AML-193 (cell line): ENCODE measurements around the gene CDK17.
"Not testable (repeated sequence)": the region's sequence is repeated elsewhere in the genome, so short reads cannot be mapped to it uniquely, and the experiment has no call there.

Experiments used
- DNase-seq, 2 experiments: peaks; one replicate each; lab custom pipeline; 2025; lab: John Stamatoyannopoulos, UW

CDK17 gene

DNA sequence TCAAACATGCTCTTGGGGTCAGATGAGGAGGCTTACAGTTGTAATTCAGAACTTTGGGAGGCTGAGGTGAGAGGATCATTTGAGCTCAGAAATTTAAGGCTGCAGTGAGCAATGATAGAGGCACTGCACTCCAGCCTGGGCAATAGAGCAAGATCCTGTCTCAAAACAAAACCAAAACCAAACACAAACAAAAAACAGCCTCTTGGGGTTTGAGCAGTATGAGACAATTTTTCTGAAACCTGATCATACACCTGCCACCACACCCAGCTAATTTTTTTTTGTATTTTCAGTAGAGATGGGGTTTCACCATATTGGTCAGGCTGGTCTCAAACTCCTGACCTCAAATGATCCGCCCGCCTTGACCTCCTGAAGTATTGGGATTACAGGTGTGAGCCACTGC, 17.4 kb upstream of the CDK17 start:
- not testable (repeated sequence) for DNase-seq

DNA sequence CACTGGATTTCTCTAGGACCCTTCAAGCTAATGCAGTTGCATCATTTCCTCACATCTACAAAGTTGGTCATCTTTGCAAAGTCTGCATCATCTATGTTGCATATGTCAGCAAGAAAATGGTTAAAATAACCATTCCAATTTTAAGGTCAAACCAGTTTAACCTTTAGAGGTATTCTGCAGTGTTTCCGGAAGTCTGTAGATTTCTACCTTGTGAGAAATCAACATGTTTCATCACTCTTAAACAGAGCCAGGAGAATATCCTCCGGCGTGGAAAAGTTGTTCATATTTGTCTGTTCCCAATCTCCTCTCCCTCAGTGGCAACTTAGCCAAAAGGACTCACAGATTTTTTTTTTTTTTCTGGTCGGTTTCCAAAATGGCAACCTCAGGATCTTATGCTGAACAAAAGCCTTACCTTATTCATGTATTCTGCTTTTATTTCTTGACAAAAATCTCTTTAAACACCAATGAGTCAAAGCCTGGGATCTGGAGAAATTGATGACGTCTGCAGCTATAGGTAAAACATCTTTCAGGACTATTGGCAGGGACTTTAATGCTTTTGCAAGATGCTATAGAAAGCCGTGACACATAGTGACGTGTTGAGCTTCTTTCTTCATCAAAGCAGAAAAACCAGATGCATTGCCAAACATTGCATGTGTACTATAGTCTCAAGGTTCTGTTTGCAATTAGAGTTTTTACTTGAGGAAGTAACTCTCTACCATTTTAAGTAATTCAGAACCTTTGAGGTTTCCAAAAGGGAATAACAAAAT, 16.0 kb upstream of the CDK17 start:
- no peak for DNase-seq

GRCh38 chr12:96414637-96415036, 14.4 kb upstream of the CDK17 start:
- DNase-seq: no peak

- DNase-seq: no peak
Measured at GRCh38 chr12:96412431-96412830, 12.2 kb upstream of the CDK17 start.

DNA sequence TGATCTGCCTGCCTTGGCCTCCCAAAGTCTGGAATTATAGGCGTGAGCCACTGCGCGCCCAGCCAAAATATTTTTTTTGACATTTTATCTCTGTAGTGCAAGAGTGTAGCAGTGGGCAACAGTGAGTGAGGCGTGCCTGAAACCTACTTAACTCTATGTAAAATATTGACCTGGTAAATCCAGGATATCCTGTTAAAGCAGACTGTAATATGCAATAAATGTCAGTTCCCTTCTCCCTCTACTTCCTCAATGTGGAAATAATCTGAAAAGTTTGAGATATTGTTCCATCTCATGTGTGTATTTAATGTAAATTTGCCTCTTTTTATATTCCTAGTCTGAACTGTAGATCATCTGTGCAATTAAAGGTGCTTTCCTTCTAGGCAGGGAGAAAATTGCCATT, 9.5 kb upstream of the CDK17 start:
- peak; percentile 23 to 42 for DNase-seq

GRCh38 chr12:96408993-96409392, 8.8 kb upstream of the CDK17 start:
- no peak for DNase-seq

GRCh38 chr12:96407429-96408097, 7.3 kb upstream of the CDK17 start:
- DNase-seq: peak; percentile 35 to 44

DNA sequence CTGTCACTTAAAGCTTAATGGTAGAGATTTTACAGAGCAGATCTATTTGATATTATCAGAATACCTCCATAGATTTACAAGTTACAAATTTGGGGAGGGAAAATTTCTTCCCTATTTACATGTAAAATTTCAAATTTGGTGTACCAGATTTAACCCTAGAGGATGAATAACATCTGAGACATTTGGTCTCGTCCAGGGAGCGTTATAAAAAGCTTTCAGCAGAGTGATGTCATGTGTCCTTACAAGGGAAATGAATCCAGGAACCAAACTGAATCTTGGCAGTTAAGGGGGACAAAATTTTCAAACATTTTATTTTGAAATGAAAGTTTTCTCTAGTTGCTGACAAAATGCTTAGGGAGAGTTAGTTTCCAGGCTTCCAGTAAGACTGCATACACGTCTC, 4.5 kb upstream of the CDK17 start:
- no peak for DNase-seq

DNA sequence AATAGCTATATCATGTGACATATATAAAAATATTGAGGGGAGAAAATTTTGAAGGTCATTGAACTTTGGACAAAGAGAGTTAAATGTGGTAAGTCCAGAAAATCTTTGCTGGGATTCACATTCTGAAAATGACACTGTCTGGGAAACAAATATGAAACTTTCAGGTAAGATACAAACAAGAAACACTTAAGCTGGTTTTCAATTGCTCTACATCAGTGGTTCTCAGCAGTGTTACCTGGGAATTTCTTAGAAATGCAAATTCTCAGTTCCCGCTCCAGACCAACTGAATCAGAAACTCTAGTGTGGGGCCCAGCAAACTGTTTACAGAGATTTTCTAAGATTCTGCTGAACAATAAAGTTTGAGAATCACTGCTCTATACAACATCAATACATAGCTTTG, 3.6 kb upstream of the CDK17 start:
- DNase-seq: no peak

- DNase-seq: not testable (repeated sequence)
Measured at GRCh38 chr12:96402522-96402921, 2.3 kb upstream of the CDK17 start.

- no peak for DNase-seq
Measured at GRCh38 chr12:96402061-96402460, 1.8 kb upstream of the CDK17 start.

DNA sequence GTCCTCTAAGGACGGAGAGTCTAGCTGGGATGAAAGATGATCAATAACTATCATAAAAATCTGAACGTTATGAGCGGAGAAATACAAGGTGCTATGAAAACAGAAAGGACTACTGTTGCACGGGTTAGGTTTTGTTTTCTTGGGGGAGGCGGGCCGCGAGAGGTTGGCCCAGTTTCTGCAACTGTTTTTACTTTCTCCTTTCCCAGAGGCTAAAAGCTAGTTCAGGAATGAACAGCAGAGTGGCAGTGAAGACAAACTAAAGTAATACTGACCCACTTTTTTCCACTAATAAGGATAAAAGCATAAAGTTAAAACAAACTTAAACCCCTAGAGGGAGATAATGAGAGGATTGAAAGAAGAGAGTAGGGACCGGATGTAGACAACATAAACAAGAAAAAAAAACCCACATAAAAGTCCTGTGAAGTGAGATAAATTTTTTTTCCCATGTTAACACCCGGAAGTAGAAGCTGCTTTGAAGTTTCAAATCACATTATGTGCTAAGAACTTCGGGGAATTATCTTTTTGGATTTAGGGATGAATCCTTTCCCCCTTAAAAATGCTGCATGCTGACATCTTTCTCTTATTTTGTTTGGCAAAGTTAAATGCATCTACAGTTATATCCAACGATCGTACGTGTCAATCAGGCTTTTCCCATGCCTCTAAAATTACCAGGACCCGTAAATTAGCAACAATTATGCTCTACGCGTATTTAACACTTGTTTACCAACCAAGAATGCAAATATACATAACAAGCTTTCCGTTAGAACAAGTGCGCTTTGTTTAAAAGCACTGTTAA, 1.0 kb upstream of the CDK17 start:
- DNase-seq: peak; percentile 73 to 78

GRCh38 chr12:96400631-96401075, 414 bp upstream of the CDK17 start:
- DNase-seq: peak; percentile 20 to 47

- peak; percentile 35 to 58 for DNase-seq
Measured at GRCh38 chr12:96399120-96399918, 920 bp downstream of the CDK17 start.

DNA sequence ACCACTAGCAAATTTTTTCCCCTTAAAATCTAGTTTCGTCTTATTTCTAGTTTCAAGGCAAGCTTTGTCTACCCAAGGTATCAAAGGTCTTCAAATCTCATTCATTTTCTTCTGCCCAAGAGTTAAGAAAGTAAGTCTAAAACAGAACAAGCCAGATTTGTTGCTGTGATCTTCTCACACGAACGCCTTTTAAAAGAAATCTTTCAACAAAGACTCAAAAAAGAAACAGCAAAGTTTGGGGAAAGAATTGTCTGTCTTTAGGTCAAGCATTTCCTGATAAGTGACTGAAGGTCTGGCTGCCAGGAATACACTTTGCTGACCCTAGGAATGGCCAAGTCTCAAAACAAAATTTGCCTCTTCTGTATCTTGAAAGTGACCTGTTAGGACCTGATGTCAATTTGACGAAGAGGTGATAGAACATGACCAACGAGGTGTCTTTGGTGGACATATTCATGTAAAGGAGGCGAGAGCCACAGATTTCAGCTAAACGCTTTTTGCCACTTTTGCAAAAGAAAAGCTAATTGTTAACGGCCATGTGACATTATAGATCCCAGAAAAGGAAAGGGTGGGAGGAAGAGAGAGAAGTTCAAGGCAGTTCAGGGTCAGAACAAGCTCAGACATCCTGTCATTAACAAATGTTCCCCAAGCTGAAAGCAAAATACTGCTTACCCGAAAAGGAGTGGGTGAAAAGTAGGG, 1.7 kb downstream of the CDK17 start:
- DNase-seq: peak in 1 of 2 experiments; percentile 30

GRCh38 chr12:96397756-96398423, 2.3 kb downstream of the CDK17 start:
- DNase-seq: peak in 1 of 2 experiments; percentile 35

GRCh38 chr12:96396914-96397313, 3.3 kb downstream of the CDK17 start:
- no peak for DNase-seq

- no peak for DNase-seq
Measured at GRCh38 chr12:96396209-96396608, 4.0 kb downstream of the CDK17 start.

GRCh38 chr12:96395236-96395635, 5.0 kb downstream of the CDK17 start:
- DNase-seq: no peak

DNA sequence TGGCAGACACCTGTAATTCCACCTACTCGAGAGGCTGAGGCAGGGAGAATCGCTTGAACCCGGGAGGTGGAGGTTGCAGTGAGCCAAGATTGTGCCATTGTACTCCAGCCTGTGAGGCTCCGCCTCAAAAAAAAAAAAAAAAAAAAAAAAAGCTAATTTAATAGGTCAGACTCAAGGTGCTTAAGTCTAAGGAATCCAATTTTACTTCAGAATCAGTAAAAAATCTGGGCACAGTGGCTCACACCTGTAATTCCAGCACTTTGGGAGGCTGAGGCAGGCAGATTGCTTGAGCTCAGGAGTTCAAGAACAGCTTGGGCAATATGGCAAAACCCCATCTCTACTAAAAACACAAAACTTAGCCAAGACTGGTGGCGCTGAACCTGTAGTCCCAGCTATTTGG, 7.0 kb downstream of the CDK17 start:
- DNase-seq: not testable (repeated sequence)

DNA sequence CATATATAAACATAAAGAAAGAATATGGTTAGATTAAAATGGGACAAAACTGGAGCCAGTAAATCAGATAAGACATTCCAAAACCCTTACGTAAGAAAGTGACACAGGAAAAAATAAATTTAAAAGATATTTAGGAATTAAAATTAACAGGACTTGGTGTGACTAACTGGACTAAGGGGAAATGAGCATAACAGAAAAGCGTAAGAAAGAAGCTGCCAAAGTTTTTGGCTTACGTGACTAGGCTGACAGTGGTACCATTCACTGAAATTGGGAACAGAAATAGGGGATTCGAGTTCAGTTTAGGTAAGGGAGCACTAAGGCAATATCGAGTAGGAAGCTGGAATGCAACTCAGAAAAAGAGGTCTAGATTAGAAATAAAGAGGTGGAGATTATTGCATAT, 7.8 kb downstream of the CDK17 start:
- DNase-seq: no peak
